HepG2 (cell line): ENCODE results near the gene AUH. TPM values are rescaled to one million over a fixed set of nuclear protein-coding genes. Genes with fewer than 3 reads are reported as not detected.

Experiments
- ATAC-seq: fragments of 200-7000 bp; cut with Tn5 transposase; 3 replicates; pipeline ENCODE4 v1.9.1; 2020; ENCODE audit warnings: mild to moderate bottlenecking, moderate library complexity
- BruUV-seq: library from RNA; stranded (reverse); fragments of 400-500 nt; replicated peaks from 2 replicates; lab custom pipeline; 2021; lab: Mats Ljungman, UMichigan
- CTCF ChIA-PET: fragments of 300-600 bp; formaldehyde crosslinking; extraction: SDS; loops from one replicate; lab custom pipeline; 2021; ENCODE audit warnings: low total read pairs, inconsistent platforms, low intra/inter-chr PET ratio; lab: Yijun Ruan, JAX
- POLR2A ChIA-PET: fragments of 350-600 bp; sonication (Branson Sonifier 250); formaldehyde crosslinking; loops from one replicate; lab custom pipeline; 2020; ENCODE audit warnings: antibody characterized with exemption, inconsistent platforms; lab: Yijun Ruan, JAX
- DNase-seq: peaks from one replicate; pipeline ENCODE4 v3.0.0-alpha.2; 2015; ENCODE audit warnings: low spot score
- FAIRE-seq: peaks from 3 replicates; lab custom pipeline; 2011; peaks lifted over from hg19 to GRCh38; lab: Jason Lieb, UNC
- H2AFZ ChIP-seq: one replicate; pipeline ENCODE4 v1.6.1; 2011; ENCODE audit warnings: low read length, inconsistent platforms
- H3K27ac ChIP-seq: fragments of 300-600 bp; 3 replicates; pipeline ENCODE4 v1.8.0; 2011; ENCODE audit warnings: mixed run types, mild to moderate bottlenecking, mixed read lengths, low read length, inconsistent platforms; ENCODE audit not compliant: insufficient read depth; ENCODE audit errors: extremely low read length
- H3K27me3 ChIP-seq, 2 experiments: fragments of 200-600 bp in 1 of 2; 2 replicates in 1 of 2; 3 replicates in 1 of 2; pipeline versions ENCODE4 v1.6.0 to v1.8.0; 2011; ENCODE audit warnings: low read length in 2 of 2, mild to moderate bottlenecking in 2 of 2, moderate library complexity in 2 of 2, inconsistent platforms in 1 of 2; ENCODE audit not compliant: insufficient read depth in 2 of 2, control insufficient read depth in 1 of 2
- H3K36me3 ChIP-seq, 2 experiments: fragments of 200-600 bp in 1 of 2; replicated peaks in 1 of 2; 2 replicates in 1 of 2; 3 replicates in 1 of 2; pipeline versions ENCODE4 v1.5.1 to v1.8.0; 2011; ENCODE audit warnings: low read length in 2 of 2, inconsistent platforms in 1 of 2; ENCODE audit not compliant: insufficient read depth in 2 of 2, control insufficient read depth in 1 of 2
- H3K4me1 ChIP-seq: 2 replicates; pipeline ENCODE4 v1.5.1; 2012; ENCODE audit warnings: low read length, inconsistent platforms; ENCODE audit not compliant: insufficient read depth
- H3K4me2 ChIP-seq: 2 replicates; pipeline ENCODE4 v1.6.0; 2011; ENCODE audit warnings: low read depth, low read length, inconsistent platforms
- H3K4me3 ChIP-seq, 3 experiments: fragments of 200-600 bp in 1 of 3; sonication (generic), shearing (Covaris generic) in 1 of 3; replicated peaks in 1 of 3; 2 replicates each; pipeline ENCODE4 v1.5.1; 2011 to 2016; ENCODE audit warnings: low read length in 3 of 3, inconsistent platforms in 2 of 3, low read depth in 2 of 3, mild to moderate bottlenecking in 2 of 3, control low read depth in 1 of 3, mixed read lengths in 1 of 3; ENCODE audit not compliant: insufficient read depth in 1 of 3
- H3K79me2 ChIP-seq: one replicate; pipeline ENCODE4 v1.6.1; 2011; ENCODE audit warnings: low read length, inconsistent platforms; ENCODE audit not compliant: insufficient read depth
- H3K9ac ChIP-seq: 2 replicates; pipeline ENCODE4 v1.6.0; 2011; ENCODE audit warnings: mild to moderate bottlenecking, low read depth, low read length, inconsistent platforms; ENCODE audit not compliant: insufficient read depth
- H3K9me3 ChIP-seq: 2 replicates; pipeline ENCODE4 v1.5.1; 2012; ENCODE audit warnings: mild to moderate bottlenecking, low read length
- H4K20me1 ChIP-seq: 2 replicates; pipeline ENCODE4 v1.6.0; 2011; ENCODE audit warnings: inconsistent platforms, mild to moderate bottlenecking, low read length, moderate library complexity; ENCODE audit not compliant: insufficient read depth
- ATM ChIP-seq: fragments of 450-650 bp; IDR thresholded peaks from 2 replicates; pipeline ENCODE4 v1.7.1; 2017; ENCODE audit warnings: mild to moderate bottlenecking, borderline replicate concordance
- GABPB1 ChIP-seq: IDR thresholded peaks from 2 replicates; pipeline ENCODE4 v1.6.1; 2016; ENCODE audit warnings: mild to moderate bottlenecking, missing genetic modification reagents, moderate library complexity, missing compliant biosample characterization
- GFI1 ChIP-seq: sonication (generic); formaldehyde crosslinking; IDR thresholded peaks from 2 replicates; pipeline ENCODE4 v1.5.0; 2020; ENCODE audit warnings: missing genetic modification reagents, mild to moderate bottlenecking, borderline replicate concordance
- KDM5B ChIP-seq: sonication (generic); formaldehyde crosslinking; IDR thresholded peaks from 2 replicates; pipeline ENCODE4 v1.4.0; 2020; ENCODE audit warnings: missing genetic modification reagents, mild to moderate bottlenecking, borderline replicate concordance
- POGZ ChIP-seq: sonication (generic); formaldehyde crosslinking; IDR thresholded peaks from 2 replicates; pipeline ENCODE4 v1.4.0; 2020; ENCODE audit warnings: mild to moderate bottlenecking, missing genetic modification reagents
- POLR2A ChIP-seq, 2 experiments: IDR thresholded peaks; 2 replicates each; pipeline ENCODE4 v1.6.1; 2011; ENCODE audit warnings: low read depth in 2 of 2, low read length in 2 of 2, mild to moderate bottlenecking in 1 of 2, moderate library complexity in 1 of 2; ENCODE audit not compliant: insufficient read depth in 1 of 2
- POLR2G ChIP-seq: fragments of 200-400 bp; formaldehyde crosslinking; IDR thresholded peaks from 2 replicates; pipeline ENCODE4 v1.6.1; 2018; ENCODE audit warnings: mild to moderate bottlenecking, low read depth, low read length, moderate library complexity
- RBFOX2 ChIP-seq: fragments of 200-400 bp; formaldehyde crosslinking; IDR thresholded peaks from 2 replicates; pipeline ENCODE4 v1.6.1; 2017; ENCODE audit warnings: low read depth, mild to moderate bottlenecking, low read length
- SALL1 ChIP-seq: sonication (generic); formaldehyde crosslinking; IDR thresholded peaks from 2 replicates; pipeline ENCODE4 v1.8.0; 2022; ENCODE audit warnings: mild to moderate bottlenecking, missing genetic modification reagents
- SOX6 ChIP-seq, 2 experiments: fragments of 450-650 bp in 1 of 2; sonication (generic) in 1 of 2; formaldehyde crosslinking in 1 of 2; IDR thresholded peaks; 2 replicates each; pipeline versions ENCODE4 v1.4.0 to v1.6.1; 2017 to 2020; ENCODE audit warnings: antibody characterized with exemption in 1 of 2, mild to moderate bottlenecking in 1 of 2, missing genetic modification reagents in 1 of 2
- ZBTB38 ChIP-seq: sonication (generic); formaldehyde crosslinking; IDR thresholded peaks from 2 replicates; pipeline ENCODE4 v1.5.1; 2020; ENCODE audit warnings: mild to moderate bottlenecking, missing genetic modification reagents
- ZFX ChIP-seq: sonication (generic); formaldehyde crosslinking; IDR thresholded peaks from 2 replicates; pipeline ENCODE4 v1.4.0; 2020; ENCODE audit warnings: mild to moderate bottlenecking, low read depth, missing genetic modification reagents, moderate library complexity
- ZFY ChIP-seq: sonication (generic); formaldehyde crosslinking; IDR thresholded peaks from 2 replicates; pipeline ENCODE4 v1.4.0; 2020; ENCODE audit warnings: missing genetic modification reagents
- ZNF607 ChIP-seq: sonication (generic); formaldehyde crosslinking; IDR thresholded peaks from 2 replicates; pipeline ENCODE4 v1.5.1; 2020; ENCODE audit warnings: missing genetic modification reagents, mild to moderate bottlenecking, borderline replicate concordance
- ZNF781 ChIP-seq: sonication (generic); formaldehyde crosslinking; IDR thresholded peaks from 2 replicates; pipeline ENCODE4 v1.5.1; 2020; ENCODE audit warnings: borderline replicate concordance, mild to moderate bottlenecking, missing genetic modification reagents; ENCODE audit errors: not compliant biosample characterization
- WGBS: methylation state at CpG from one replicate; pipeline ENCODE4 v1.1.6; 2017; ENCODE audit warnings: low lambda C conversion rate; 5-methylcytosine and 5-hydroxymethylcytosine counted together
- in situ Hi-C: cut with HindIII; loops from 2 replicates; pipeline ENCODE4 v1.10.0; 2017; ENCODE audit warnings: low pct_unique_long_range_greater_than_20kb; ENCODE audit not compliant: extremely low pct_ligation_motif_present
- intact Hi-C: fragments of 100-400 bp; cut with micrococcal nuclease; formaldehyde crosslinking; loops from one replicate; pipeline ENCODE4 v1.10.0; 2022; ENCODE audit not compliant: unreplicated experiment
- polyA plus RNA-seq, 8 experiments: library from polyadenylated mRNA; depleted of rRNA in 3 of 8; stranded (reverse) in 7 of 8; unstranded in 1 of 8; fragments of >200 nt; fragmentation: Illumina TruSeq in 4 of 8; extraction: Trizol in 4 of 8; gene quantifications; 2 replicates each; pipeline versions ENCODE4 v1.2.1 to v1.2.3, GENCODE V29; 2011 to 2016; ENCODE audit warnings: low read depth in 4 of 8, missing spikeins in 1 of 8, mixed read lengths in 1 of 8; ENCODE audit not compliant: insufficient read depth in 1 of 8
- total RNA-seq, 5 experiments: library from RNA; depleted of rRNA; stranded (reverse); fragments of >200 nt; fragmentation: Illumina TruSeq; extraction: Trizol; gene quantifications; 2 replicates each; pipeline ENCODE4 v1.2.3, GENCODE V29; 2016; ENCODE audit warnings: low read depth in 1 of 5
- TF ChIP-seq, protein P1 (sequence below): sonication (generic); formaldehyde crosslinking; IDR thresholded peaks from 2 replicates; pipeline ENCODE4 v1.5.0; 2020; ENCODE audit warnings: mild to moderate bottlenecking, missing genetic modification reagents, borderline replicate concordance
- TF ChIP-seq, protein P2 (sequence below): sonication (generic); formaldehyde crosslinking; IDR thresholded peaks from 2 replicates; pipeline ENCODE4 v1.4.0; 2020; ENCODE audit warnings: mild to moderate bottlenecking, missing genetic modification reagents
- TF ChIP-seq, protein P3 (sequence below): sonication (generic); formaldehyde crosslinking; IDR thresholded peaks from 2 replicates; pipeline ENCODE4 v1.4.0; 2020; ENCODE audit warnings: mild to moderate bottlenecking, low read depth, missing genetic modification reagents

Gene AUH
- total and polyA plus RNA-seq, 2 of the 13 experiments (the other 11 are each of a cell fraction or from before 2014, with no cell fraction given) = 25.8 to 31.9 TPM

DNA sequence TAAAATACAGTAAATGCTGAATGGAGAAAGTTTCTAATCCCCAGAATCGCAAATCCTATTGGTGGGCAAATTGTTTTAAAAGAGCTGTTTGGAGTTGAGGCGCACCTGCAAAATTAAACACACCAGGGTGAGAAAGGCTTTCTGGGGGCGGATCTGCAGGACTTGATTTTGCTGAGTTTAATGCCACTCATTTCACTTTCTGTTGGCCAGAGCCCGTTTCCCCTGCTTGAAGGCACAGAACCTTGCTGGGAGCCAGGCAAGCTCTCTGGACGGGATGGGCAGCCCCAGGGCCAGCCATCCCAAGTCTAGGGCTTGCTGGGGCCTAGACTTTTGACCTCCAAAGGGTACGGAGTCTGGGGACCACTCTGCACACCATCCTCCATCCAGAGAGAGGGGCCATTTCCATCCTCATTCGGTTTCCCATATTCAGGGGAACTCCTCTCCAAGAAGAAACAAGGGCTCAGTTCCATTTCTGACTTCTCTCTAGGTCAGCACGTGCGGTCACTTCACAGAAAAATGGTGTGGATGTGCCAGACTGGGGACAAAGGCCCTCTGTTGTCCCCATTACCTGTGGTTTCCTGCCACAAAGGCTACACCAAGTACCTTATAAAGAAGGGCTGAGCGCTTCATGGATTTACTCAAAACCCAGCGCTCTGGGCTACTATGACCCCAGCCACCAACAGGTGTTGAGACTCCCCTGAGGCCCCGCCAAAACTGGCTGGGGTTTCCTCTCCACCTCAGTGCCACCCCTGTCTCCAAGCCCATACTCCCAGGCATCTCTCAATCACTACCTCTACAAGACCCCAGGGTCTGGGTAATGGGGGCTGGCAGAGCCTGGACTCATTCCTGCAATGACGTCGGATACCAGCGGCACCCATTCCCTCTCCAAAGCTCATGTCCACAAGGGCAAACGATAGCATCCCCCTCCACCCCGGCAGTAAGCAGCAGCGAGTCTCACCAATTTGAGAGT, 170.0 kb downstream of the AUH start:
- in situ Hi-C loops = loop anchor here (5.0 to 10.0 kb wide), 2 partner anchors 147 to 231 kb away; partner anchors contain the start of gene NFIL3
- H3K4me3 ChIP-seq = no peak overlapping the region
- ChIA-PET CTCF (no interaction called here), POLR2A (interaction anchor here (0.8 to 3.1 kb wide), 16 partner anchors 8 to 235 kb away, joined by 3 to 35 read pairs (median 6); partner anchors contain the start of gene NFIL3)
- no peak for DNase-seq
- H3K9ac ChIP-seq = peak overlapping the region; percentile 99
- H3K9me3 ChIP-seq = no peaks in the 10 kb centered on the region
- no TSS peak for BruUV-seq
- H3K79me2 ChIP-seq = peaks cover 18% of the 10 kb centered on the region
- H2AFZ ChIP-seq = no peak overlapping the region
- peaks cover 69% of the 10 kb centered on the region for H3K4me1 ChIP-seq
- no peak for FAIRE-seq
- H3K4me2 ChIP-seq = peak overlapping the region; percentile 92
- no peaks in the 10 kb centered on the region for H3K27me3 ChIP-seq
- 97% methylated on average over 17 of the region's 18 CpGs for WGBS
- intact Hi-C loops = loop anchor here (2.0 to 10.0 kb wide), 2 partner anchors 103 to 127 kb away; no protein-coding TSS in a partner anchor
- H4K20me1 ChIP-seq = no peaks in the 10 kb centered on the region
- no peak for ATAC-seq
- H3K36me3 ChIP-seq = no peaks in the 10 kb centered on the region
- peak overlapping the region; percentile 100 for H3K27ac ChIP-seq
- 0 out of 2 replicates have a peak, but pooled peaks have one; percentile 33 for TF ChIP-seq ZNF607 (CRISPR knock-in tag)
- TF ChIP-seq RBFOX2 = peak; percentile 16; the same call in 1 of the 2 replicates
- TF ChIP-seq POLR2G = peak; percentile 63
- TF ChIP-seq ZNF781 (CRISPR knock-in tag) = no peak
- peak; percentile 36; the same call in 1 of the 2 replicates for TF ChIP-seq POGZ (CRISPR knock-in tag)
- TF ChIP-seq ZFX (CRISPR knock-in tag) = 0 out of 2 replicates have a peak, but pooled peaks have one; percentile 24
- peak; percentile 52; the same call in 1 of the 2 replicates for TF ChIP-seq KDM5B
- no peak for TF ChIP-seq ATM
- 0 out of 2 replicates have a peak, but pooled peaks have one; percentile 12 for TF ChIP-seq ZFY
- TF ChIP-seq, protein P1, sequence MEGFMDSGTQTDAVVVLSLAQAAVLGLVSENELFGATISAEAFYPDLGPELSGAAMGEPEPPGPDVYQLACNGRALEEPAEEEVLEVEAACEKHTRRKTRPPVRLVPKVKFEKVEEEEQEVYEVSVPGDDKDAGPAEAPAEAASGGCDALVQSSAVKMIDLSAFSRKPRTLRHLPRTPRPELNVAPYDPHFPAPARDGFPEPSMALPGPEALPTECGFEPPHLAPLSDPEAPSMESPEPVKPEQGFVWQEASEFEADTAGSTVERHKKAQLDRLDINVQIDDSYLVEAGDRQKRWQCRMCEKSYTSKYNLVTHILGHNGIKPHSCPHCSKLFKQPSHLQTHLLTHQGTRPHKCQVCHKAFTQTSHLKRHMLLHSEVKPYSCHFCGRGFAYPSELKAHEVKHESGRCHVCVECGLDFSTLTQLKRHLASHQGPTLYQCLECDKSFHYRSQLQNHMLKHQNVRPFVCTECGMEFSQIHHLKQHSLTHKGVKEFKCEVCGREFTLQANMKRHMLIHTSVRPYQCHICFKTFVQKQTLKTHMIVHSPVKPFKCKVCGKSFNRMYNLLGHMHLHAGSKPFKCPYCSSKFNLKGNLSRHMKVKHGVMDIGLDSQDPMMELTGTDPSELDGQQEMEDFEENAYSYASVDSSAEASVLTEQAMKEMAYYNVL = 0 out of 2 replicates have a peak, but pooled peaks have one; percentile 36
- TF ChIP-seq GFI1 (CRISPR knock-in tag) = no peak
- no peak for TF ChIP-seq SOX6 (IDR thresholded peaks at IDR 0.05)
- TF ChIP-seq SOX6 (CRISPR knock-in tag; IDR thresholded peaks at IDR 0.05) = peak; percentile 45
- 0 out of 2 replicates have a peak, but pooled peaks have one; percentile 4 for TF ChIP-seq SALL1 (CRISPR knock-in tag)
- TF ChIP-seq ZBTB38 = peak; percentile 91
- TF ChIP-seq GABPB1 = no peak
- TF ChIP-seq, protein P2, sequence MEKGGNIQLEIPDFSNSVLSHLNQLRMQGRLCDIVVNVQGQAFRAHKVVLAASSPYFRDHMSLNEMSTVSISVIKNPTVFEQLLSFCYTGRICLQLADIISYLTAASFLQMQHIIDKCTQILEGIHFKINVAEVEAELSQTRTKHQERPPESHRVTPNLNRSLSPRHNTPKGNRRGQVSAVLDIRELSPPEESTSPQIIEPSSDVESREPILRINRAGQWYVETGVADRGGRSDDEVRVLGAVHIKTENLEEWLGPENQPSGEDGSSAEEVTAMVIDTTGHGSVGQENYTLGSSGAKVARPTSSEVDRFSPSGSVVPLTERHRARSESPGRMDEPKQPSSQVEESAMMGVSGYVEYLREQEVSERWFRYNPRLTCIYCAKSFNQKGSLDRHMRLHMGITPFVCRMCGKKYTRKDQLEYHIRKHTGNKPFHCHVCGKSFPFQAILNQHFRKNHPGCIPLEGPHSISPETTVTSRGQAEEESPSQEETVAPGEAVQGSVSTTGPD (CRISPR knock-in tag) = no peak
- TF ChIP-seq POLR2A (IDR thresholded peaks at IDR 0.05; ENCODE audit: insufficient read depth in 1 of 2, low read depth in 2 of 2, low read length in 2 of 2) = peak in 1 of 2 experiments; percentile 35; a peak in 1 of 4 replicates
- TF ChIP-seq, protein P3, sequence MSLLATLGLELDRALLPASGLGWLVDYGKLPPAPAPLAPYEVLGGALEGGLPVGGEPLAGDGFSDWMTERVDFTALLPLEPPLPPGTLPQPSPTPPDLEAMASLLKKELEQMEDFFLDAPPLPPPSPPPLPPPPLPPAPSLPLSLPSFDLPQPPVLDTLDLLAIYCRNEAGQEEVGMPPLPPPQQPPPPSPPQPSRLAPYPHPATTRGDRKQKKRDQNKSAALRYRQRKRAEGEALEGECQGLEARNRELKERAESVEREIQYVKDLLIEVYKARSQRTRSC = no peak
